Anterior cingulate cortex (tissue), 58 donors: ENCODE data around the gene SPRR2A.
"Not testable (repeated sequence)": the region's sequence is repeated elsewhere in the genome, so short reads cannot be mapped to it uniquely, and the experiment has no call there.

Experiments used
- DNase-seq, 58 donors: peaks; one replicate each; lab custom pipeline; 2025; lab: John Stamatoyannopoulos, UW

The SPRR2A gene

GRCh38 chr1:153057375-153057774 is at the start of gene SPRR2A:
SPRR2A (minus strand) TSS chr1:153057512; CDS start chr1:153056735, 777 bp downstream.
- DNase-seq: no peak

GRCh38 chr1:153100245-153100644 is 42.9 kb upstream of the SPRR2A start:
- DNase-seq: no peak

GRCh38 chr1:153099461-153100045 is 42.2 kb upstream of the SPRR2A start:
- DNase-seq: no peak

- DNase-seq: no peak
These were observed 38.5 kb upstream of the SPRR2A start for GRCh38 chr1:153095764-153096163.

- DNase-seq: no peak
These were observed 37.1 kb upstream of the SPRR2A start, which contains the start of gene SPRR2E for GRCh38 chr1:153094426-153094825. SPRR2E (minus strand) TSS chr1:153094526; CDS start chr1:153093751, 775 bp downstream.

GRCh38 chr1:153087652-153088051 is 30.3 kb upstream of the SPRR2A start:
- DNase-seq: no peak

- no peak for DNase-seq
These were observed 24.4 kb upstream of the SPRR2A start for GRCh38 chr1:153081736-153082135.

- DNase-seq: no peak
These were observed 15.8 kb upstream of the SPRR2A start for GRCh38 chr1:153072806-153073726.

GRCh38 chr1:153071511-153071910 is 14.2 kb upstream of the SPRR2A start, which contains the start of gene SPRR2B:
SPRR2B (minus strand) TSS chr1:153071611; CDS start chr1:153070839, 772 bp downstream.
- DNase-seq: no peak

- no peak for DNase-seq
These were observed 12.9 kb upstream of the SPRR2A start for GRCh38 chr1:153070243-153070642.

GRCh38 chr1:153058826-153059784 is 1.8 kb upstream of the SPRR2A start:
- DNase-seq: no peak

- DNase-seq: no peak
These were observed 842 bp upstream of the SPRR2A start for GRCh38 chr1:153058154-153058553.

- DNase-seq: not testable (repeated sequence)
These were observed 1.2 kb downstream of the SPRR2A start for GRCh38 chr1:153056111-153056510.

GRCh38 chr1:153049211-153049610 is 8.1 kb downstream of the SPRR2A start:
- DNase-seq: no peak

- DNase-seq: no peak
These were observed 16.2 kb downstream of the SPRR2A start, which contains the start of gene SPRR2D for GRCh38 chr1:153040950-153041631. SPRR2D (minus strand) TSS chr1:153041120; CDS start chr1:153040346, 774 bp downstream.

- no peak for DNase-seq
These were observed 22.1 kb downstream of the SPRR2A start for GRCh38 chr1:153035211-153035610.

GRCh38 chr1:153032677-153033308 is 24.5 kb downstream of the SPRR2A start:
- DNase-seq: peak in 31 of 58 donors; percentile 1 to 54 (median 10)

- no peak for DNase-seq
These were observed 25.2 kb downstream of the SPRR2A start for GRCh38 chr1:153032073-153032472.

GRCh38 chr1:153030895-153031294 is 26.4 kb downstream of the SPRR2A start, which contains the start of gene SPRR1B:
SPRR1B (plus strand) TSS chr1:153031203; CDS start chr1:153032346, 1,143 bp downstream.
- DNase-seq: no peak
